ENCODE results near the gene COL18A1. TPM values are rescaled to one million over a fixed set of nuclear protein-coding genes. Genes with fewer than 3 reads are reported as not detected.

The COL18A1 gene
- total RNA-seq, 1 donor from 2014 or later = 271 TPM

- Mint-ChIP-seq H3K4me3 (ENCODE audit: low read depth) (no peak overlapping the region), H3K9me3 (ENCODE audit: low read depth) (peaks cover 10% of the 10 kb centered on the region), H3K27ac (no peak overlapping the region), H3K27me3 (no peaks in the 10 kb centered on the region), H3K36me3 (ENCODE audit: insufficient read depth) (peaks cover 25% of the 10 kb centered on the region), H3K4me1 (ENCODE audit: low read depth) (no peaks in the 10 kb centered on the region)
- TF ChIP-seq, protein P1, sequence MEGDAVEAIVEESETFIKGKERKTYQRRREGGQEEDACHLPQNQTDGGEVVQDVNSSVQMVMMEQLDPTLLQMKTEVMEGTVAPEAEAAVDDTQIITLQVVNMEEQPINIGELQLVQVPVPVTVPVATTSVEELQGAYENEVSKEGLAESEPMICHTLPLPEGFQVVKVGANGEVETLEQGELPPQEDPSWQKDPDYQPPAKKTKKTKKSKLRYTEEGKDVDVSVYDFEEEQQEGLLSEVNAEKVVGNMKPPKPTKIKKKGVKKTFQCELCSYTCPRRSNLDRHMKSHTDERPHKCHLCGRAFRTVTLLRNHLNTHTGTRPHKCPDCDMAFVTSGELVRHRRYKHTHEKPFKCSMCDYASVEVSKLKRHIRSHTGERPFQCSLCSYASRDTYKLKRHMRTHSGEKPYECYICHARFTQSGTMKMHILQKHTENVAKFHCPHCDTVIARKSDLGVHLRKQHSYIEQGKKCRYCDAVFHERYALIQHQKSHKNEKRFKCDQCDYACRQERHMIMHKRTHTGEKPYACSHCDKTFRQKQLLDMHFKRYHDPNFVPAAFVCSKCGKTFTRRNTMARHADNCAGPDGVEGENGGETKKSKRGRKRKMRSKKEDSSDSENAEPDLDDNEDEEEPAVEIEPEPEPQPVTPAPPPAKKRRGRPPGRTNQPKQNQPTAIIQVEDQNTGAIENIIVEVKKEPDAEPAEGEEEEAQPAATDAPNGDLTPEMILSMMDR (IDR thresholded peaks at IDR 0.05; ENCODE audit: unreplicated experiment) = no peak
- DNase-seq (ENCODE audit: low spot score, unreplicated experiment) = no peak
Measured at GRCh38 chr21:45448810-45449657, 44.1 kb downstream of the COL18A1 start.

DNA sequence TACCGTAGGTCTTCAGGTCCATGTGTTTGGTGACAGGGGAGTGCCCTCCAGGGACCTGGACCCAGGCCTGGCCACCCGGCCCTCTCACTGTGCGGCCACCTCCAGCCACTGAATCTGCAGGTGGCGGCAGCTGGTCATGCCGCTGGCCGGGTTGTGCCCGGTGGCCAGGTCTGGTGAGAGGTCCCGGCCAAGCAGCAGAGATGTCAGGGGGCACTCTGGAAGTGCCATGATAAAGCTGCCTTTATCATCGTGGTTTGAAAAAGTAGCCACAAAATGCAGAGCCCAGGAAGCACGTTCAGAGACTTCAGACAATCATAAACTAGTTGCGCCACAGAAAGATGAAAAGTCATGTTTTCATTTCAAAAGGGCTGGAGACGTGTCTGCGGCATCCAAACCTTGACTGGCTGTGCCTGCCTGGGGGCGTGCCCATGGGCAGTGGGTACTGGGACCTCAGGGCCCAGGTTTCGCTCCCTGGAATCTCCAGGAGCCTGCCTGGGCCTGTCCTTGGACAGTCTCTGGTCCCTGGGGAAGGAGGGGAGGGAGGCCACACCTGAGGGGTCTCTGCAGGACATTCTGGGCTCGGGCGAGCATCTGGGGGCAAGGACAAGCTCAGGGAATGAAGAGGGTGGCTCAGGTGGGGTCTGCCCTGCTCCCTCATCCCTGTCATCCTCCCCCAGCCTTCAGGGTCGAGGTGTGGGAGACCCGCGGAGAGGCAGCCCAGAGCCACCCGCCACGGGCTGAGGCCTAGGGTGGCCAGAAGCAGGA is 44.9 kb downstream of the COL18A1 start:
- Mint-ChIP-seq H3K9me3 (ENCODE audit: low read depth) (peaks cover 10% of the 10 kb centered on the region), H3K27ac (no peak overlapping the region), H3K36me3 (ENCODE audit: insufficient read depth) (peaks cover 20% of the 10 kb centered on the region), H3K4me1 (ENCODE audit: low read depth) (no peaks in the 10 kb centered on the region), H3K4me3 (ENCODE audit: low read depth) (no peak overlapping the region), H3K27me3 (no peaks in the 10 kb centered on the region)
- DNase-seq (ENCODE audit: low spot score, unreplicated experiment) = no peak
- TF ChIP-seq, protein P1 (IDR thresholded peaks at IDR 0.05; ENCODE audit: unreplicated experiment) = no peak

DNA sequence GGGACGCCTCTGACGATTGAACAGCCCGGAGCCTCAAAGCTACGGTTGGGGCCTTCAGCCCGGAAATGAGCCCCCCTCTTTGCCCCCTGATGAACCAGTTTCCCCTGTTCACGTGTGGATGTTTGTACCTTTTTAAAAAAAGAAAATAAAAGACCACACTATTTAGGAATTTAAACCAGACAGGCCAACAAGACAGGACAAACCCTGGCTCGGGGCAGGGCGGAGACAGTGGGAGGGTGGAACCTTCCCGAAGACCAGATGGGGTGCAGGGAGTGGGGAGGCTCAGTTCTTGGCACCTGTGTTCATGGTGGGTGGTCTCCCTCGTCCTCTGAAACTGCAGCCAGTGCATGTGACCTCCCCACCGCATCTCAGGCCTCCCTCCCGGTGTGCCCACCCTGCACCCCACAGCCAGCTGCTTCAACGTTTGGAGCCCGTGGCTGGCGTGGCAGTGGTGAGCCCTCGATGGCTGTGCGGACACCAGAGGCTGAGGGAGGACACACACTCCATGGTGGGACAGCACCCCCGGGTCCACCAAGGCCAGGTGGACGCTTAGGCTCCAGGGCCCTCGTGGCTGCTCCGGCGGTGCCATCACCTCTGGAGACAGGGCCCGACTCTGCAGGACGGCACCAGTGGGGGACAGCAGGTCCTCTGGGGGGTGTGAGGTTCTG is 45.6 kb downstream of the COL18A1 start:
- Mint-ChIP-seq H3K36me3 (ENCODE audit: insufficient read depth) (peaks cover 13% of the 10 kb centered on the region), H3K4me1 (ENCODE audit: low read depth) (no peaks in the 10 kb centered on the region), H3K27ac (no peak overlapping the region), H3K9me3 (ENCODE audit: low read depth) (peaks cover 6% of the 10 kb centered on the region), H3K27me3 (no peaks in the 10 kb centered on the region), H3K4me3 (ENCODE audit: low read depth) (no peak overlapping the region)
- no peak for DNase-seq (ENCODE audit: low spot score, unreplicated experiment)
- TF ChIP-seq, protein P1 (IDR thresholded peaks at IDR 0.05; ENCODE audit: unreplicated experiment) = no peak

DNA sequence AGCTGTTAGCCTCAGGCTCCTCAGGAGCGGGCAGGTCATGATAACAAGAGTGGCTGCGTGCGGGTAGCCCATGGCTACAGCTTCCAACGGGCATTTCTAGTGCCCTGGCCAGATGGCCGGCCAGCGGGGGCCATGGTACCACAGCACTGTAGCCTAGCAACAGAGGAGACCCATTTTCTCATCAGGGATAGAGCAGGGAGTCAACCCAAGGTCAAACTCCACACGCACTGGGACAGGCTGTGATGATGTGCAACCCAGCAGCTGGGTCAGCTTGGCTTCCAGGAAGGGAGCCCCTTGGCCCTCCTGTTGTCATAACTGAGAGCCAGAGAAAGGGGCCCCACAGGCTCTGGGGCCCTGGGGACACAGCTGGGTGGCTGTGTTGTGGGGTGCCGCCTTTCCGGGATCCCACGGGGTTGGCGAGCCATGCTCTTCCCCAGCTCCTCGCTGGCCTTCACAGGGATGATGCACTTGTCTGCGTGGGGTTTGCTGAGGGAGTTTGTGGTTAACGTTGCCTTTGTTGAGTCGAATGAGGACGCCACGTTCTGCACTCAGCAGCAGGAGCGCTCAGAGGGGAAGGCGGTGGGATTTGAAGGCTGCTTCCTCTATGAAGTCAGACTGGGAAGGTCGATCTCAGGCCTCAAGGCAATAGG is 46.3 kb downstream of the COL18A1 start:
- Mint-ChIP-seq H3K9me3 (ENCODE audit: low read depth) (peaks cover 1% of the 10 kb centered on the region), H3K4me3 (ENCODE audit: low read depth) (no peak overlapping the region), H3K4me1 (ENCODE audit: low read depth) (no peaks in the 10 kb centered on the region), H3K27me3 (no peaks in the 10 kb centered on the region), H3K27ac (peak overlapping the region; percentile 49), H3K36me3 (ENCODE audit: insufficient read depth) (peaks cover 8% of the 10 kb centered on the region)
- DNase-seq (ENCODE audit: low spot score, unreplicated experiment) = no peak
- TF ChIP-seq, protein P1 (IDR thresholded peaks at IDR 0.05; ENCODE audit: unreplicated experiment) = no peak

GRCh38 chr21:45451771-45452182 is 46.8 kb downstream of the COL18A1 start:
- Mint-ChIP-seq H3K36me3 (ENCODE audit: insufficient read depth) (peaks cover 7% of the 10 kb centered on the region), H3K27me3 (no peaks in the 10 kb centered on the region), H3K9me3 (ENCODE audit: low read depth) (no peaks in the 10 kb centered on the region)

More at GRCh38 chr21:45451771-45452182, 46.8 kb downstream of the COL18A1 start:
- Mint-ChIP-seq H3K4me3 (ENCODE audit: low read depth) (no peak overlapping the region), H3K27ac (no peak overlapping the region), H3K4me1 (ENCODE audit: low read depth) (no peaks in the 10 kb centered on the region)
- DNase-seq (ENCODE audit: low spot score, unreplicated experiment) = no peak
- TF ChIP-seq, protein P1 (IDR thresholded peaks at IDR 0.05; ENCODE audit: unreplicated experiment) = no peak

All from progenitor cell of endocrine pancreas (in vitro differentiated cells).